Left ventricle myocardium inferior (tissue), 1 donor: ENCODE data around the gene CLDN7. TPM values are rescaled to one million over a fixed set of nuclear protein-coding genes. Genes with fewer than 3 reads are reported as not detected.

ENCODE experiments used
- DNase-seq: peaks from one replicate; pipeline ENCODE4 v3.0.0-alpha.2; 2020
- H3K27ac ChIP-seq: fragments of 200-600 bp; replicated peaks from 2 replicates; pipeline ENCODE4 v1.8.0; 2021
- H3K27me3 ChIP-seq: fragments of 200-600 bp; 2 replicates; pipeline ENCODE4 v1.8.0; 2021; ENCODE audit warnings: low read depth
- H3K36me3 ChIP-seq: fragments of 200-600 bp; 2 replicates; pipeline ENCODE4 v1.8.0; 2021
- H3K4me1 ChIP-seq: fragments of 200-600 bp; 2 replicates; pipeline ENCODE4 v1.8.0; 2021
- H3K4me3 ChIP-seq: fragments of 200-600 bp; 2 replicates; pipeline ENCODE4 v1.8.0; 2021; ENCODE audit warnings: mild to moderate bottlenecking, moderate library complexity
- H3K9me3 ChIP-seq: fragments of 200-600 bp; replicated peaks from 2 replicates; pipeline ENCODE4 v1.8.0; 2021
- intact Hi-C: fragments of 100-400 bp; cut with micrococcal nuclease; formaldehyde crosslinking; loops from one replicate; pipeline ENCODE4 v1.11.0; 2022
- total RNA-seq: library from RNA; stranded (reverse); fragmentation: NEBNext Ultra II Directional; extraction: Animal tissue kit (Norgen Biotek cat#: 25700); gene quantifications from one replicate; pipeline ENCODE4 v1.2.1, GENCODE V29; 2021
- TF ChIP-seq, protein P1 (sequence below): fragments of 200-600 bp; IDR thresholded peaks from 2 replicates; pipeline ENCODE4 v1.8.0; 2021; ENCODE audit warnings: antibody characterized with exemption, mild to moderate bottlenecking, borderline replicate concordance
- donor health status: DM: no; HTN: yes; CAD: no; lungs with severe emphysema.

Gene CLDN7
- total RNA-seq, 1 donor from 2014 or later, result 1.6 TPM

DNA sequence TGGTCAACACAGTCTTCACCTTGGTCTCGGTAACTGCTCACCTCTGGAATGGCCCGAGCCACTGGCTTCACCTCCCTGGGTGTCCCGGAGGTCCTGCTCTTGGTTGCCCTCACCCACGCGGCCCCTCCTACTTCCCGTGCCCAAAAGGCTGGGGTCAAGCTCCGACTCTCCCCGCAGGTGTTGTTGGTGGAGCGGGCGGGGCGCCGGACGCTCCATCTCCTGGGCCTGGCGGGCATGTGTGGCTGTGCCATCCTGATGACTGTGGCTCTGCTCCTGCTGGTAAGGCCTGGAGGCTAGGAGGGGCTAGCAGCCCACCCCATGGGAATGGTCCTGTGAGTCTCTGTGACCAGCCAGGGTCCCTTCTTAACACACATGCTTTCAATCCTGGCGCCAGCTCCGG, 22.6 kb upstream of the CLDN7 start:
- Histone ChIP-seq H3K4me3 (no peak overlapping the region), H3K36me3 (peaks cover 34% of the 10 kb centered on the region), H3K27ac (peak overlapping the region; percentile 95), H3K27me3 (peaks cover 56% of the 10 kb centered on the region), H3K9me3 (no peaks in the 10 kb centered on the region), H3K4me1 (peaks cover 71% of the 10 kb centered on the region)
- TF ChIP-seq, protein P1, sequence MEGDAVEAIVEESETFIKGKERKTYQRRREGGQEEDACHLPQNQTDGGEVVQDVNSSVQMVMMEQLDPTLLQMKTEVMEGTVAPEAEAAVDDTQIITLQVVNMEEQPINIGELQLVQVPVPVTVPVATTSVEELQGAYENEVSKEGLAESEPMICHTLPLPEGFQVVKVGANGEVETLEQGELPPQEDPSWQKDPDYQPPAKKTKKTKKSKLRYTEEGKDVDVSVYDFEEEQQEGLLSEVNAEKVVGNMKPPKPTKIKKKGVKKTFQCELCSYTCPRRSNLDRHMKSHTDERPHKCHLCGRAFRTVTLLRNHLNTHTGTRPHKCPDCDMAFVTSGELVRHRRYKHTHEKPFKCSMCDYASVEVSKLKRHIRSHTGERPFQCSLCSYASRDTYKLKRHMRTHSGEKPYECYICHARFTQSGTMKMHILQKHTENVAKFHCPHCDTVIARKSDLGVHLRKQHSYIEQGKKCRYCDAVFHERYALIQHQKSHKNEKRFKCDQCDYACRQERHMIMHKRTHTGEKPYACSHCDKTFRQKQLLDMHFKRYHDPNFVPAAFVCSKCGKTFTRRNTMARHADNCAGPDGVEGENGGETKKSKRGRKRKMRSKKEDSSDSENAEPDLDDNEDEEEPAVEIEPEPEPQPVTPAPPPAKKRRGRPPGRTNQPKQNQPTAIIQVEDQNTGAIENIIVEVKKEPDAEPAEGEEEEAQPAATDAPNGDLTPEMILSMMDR, result no peak
- DNase-seq, result no peak
- intact Hi-C loops, result no loop called here

- TF ChIP-seq, protein P1, result no peak
- Histone ChIP-seq H3K36me3 (peaks cover 34% of the 10 kb centered on the region), H3K27me3 (peaks cover 49% of the 10 kb centered on the region), H3K9me3 (no peaks in the 10 kb centered on the region), H3K4me3 (peak overlapping the region; percentile 76), H3K4me1 (peaks cover 68% of the 10 kb centered on the region), H3K27ac (peak overlapping the region; percentile 95)
- intact Hi-C loops, result no loop called here
- DNase-seq, result no peak
Observed at GRCh38 chr17:7283471-7284216, 21.4 kb upstream of the CLDN7 start.

DNA sequence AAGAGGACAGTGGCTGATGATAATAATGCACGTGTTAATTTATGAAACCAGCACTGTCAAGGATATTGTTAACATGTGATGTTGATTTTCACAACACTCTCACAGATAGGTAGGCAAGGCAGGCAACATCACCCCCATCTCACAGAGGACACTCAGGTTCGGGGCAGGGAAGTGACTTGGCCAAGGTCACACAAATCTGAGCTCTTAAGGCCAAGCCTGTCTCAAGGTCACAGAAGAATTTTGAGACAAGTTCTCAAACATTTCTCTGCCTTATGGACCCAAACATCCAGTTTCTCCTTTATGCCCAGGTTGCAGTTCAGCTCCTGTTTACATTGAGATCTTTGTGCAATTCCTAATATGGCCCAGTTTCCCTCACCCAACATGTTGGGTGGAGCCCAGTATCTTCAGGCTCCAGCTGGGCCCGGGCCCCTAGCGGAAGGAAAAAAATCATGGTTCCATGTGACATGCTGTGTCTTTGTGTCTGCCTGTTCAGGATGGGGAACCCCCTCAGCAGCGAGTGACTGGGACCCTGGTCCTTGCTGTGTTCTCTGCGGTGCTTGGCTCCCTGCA, 20.6 kb upstream of the CLDN7 start:
- no peak for DNase-seq
- Histone ChIP-seq H3K4me1 (peaks cover 63% of the 10 kb centered on the region), H3K27me3 (peaks cover 47% of the 10 kb centered on the region), H3K4me3 (peak overlapping the region; percentile 76), H3K27ac (peak overlapping the region; percentile 95), H3K36me3 (peaks cover 34% of the 10 kb centered on the region), H3K9me3 (no peaks in the 10 kb centered on the region)
- TF ChIP-seq, protein P1, result peak; percentile 23
- intact Hi-C loops, result no loop called here

DNA sequence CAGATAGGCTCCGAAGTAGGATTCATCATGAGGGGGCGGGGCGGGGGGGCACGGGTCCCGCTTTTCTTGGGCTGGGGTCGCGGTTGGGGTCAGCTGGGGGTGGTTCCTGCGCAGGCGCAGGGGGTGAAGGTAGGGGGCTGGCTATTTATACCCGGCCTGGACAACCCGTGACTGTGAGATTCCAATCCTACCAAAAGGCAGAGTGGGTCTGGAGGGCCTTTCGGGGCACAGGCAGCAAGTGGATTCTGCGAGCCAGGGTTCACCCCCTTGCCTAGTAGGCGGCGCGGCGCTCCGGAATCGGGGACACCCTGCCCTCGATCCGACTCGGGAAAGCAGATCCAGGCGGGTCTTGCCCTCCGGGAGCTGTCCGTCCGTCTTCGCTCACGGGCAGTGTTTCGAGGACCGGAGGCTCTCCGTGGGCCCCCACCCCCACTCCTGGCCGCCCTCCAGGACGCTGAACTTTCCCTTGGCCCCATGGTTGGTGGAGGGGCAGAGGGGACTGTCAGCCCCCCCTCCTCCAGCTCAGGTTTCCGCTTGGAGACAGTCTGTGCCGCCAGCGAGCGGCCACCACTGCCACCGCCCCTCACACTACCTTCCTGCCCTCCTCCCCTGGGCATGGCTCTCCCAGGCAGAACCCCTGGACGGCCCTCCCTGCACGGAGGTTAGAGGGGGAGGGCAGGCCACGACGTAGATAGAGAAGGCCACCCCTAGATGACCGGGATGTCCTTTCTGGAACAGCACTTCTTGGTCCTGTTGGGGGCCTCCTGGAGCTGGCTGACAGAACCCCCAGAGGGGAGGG, 19.9 kb upstream of the CLDN7 start:
- H3K9me3 ChIP-seq, result no peaks in the 10 kb centered on the region
- DNase-seq, result peak; percentile 87
- peak overlapping the region; percentile 95 for H3K27ac ChIP-seq
- H3K4me3 ChIP-seq, result peak overlapping the region; percentile 76
- intact Hi-C loops, result no loop called here
- peaks cover 40% of the 10 kb centered on the region for H3K27me3 ChIP-seq
- TF ChIP-seq, protein P1, result no peak
- H3K4me1 ChIP-seq, result peaks cover 61% of the 10 kb centered on the region
- H3K36me3 ChIP-seq, result peaks cover 34% of the 10 kb centered on the region

DNA sequence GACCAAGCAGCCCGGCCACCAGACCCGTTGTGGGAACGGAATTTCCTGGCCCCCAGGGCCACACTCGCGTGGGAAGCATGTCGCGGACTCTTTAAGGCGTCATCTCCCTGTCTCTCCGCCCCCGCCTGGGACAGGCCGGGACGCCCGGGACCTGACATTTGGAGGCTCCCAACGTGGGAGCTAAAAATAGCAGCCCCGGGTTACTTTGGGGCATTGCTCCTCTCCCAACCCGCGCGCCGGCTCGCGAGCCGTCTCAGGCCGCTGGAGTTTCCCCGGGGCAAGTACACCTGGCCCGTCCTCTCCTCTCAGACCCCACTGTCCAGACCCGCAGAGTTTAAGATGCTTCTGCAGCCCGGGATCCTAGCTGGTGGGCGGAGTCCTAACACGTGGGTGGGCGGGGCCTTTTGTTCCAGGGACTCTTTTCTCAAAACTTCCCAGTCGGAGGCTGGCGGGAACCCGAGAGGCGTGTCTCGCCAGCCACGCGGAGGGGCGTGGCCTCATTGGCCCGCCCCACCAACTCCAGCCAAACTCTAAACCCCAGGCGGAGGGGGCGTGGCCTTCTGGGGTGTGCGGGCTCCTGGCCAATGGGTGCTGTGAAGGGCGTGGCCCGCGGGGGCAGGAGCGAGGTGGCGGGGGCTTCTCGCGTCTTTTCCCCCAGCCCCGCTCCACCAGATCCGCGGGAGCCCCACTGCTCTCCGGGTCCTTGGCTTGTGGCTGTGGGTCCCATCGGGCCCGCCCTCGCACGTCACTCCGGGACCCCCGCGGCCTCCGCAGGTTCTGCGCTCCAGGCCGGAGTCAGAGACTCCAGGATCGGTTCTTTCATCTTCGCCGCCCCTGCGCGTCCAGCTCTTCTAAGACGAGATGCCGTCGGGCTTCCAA, 19.0 kb upstream of the CLDN7 start, which contains the start of gene SLC2A4:
SLC2A4 (plus strand) TSS at position 645 of the 879 bp plus-strand sequence; CDS start at position 862, 217 bp downstream.
- Histone ChIP-seq H3K4me3 (peak within 1 kb of the TSS; percentile 76), H3K27ac (peak within 1 kb of the TSS; percentile 95), H3K4me1 (peaks cover 61% of the 10 kb centered on the region), H3K27me3 (peaks cover 38% of the 10 kb centered on the region), H3K9me3 (no peaks in the 10 kb centered on the region), H3K36me3 (peaks cover 29% of the 10 kb centered on the region)
- DNase-seq, result peak; percentile 94
- intact Hi-C loops, result no loop called here
- TF ChIP-seq, protein P1, result no peak
